Measurements from ENCODE around the gene ARHGEF19.

- TF ChIP-seq POLR2A (IDR thresholded peaks at IDR 0.05; ENCODE audit: low read length) (no peak), GATA1 (IDR thresholded peaks at IDR 0.05; ENCODE audit: low read depth, low read length) (no peak)
Measured at GRCh38 chr1:16149146-16149545, 63.3 kb downstream of the ARHGEF19 start.
